SH-SY5Y (cell line): ENCODE measurements around the gene BAG3.

Source experiments
- GATA2 ChIP-seq: IDR thresholded peaks from 2 replicates; pipeline ENCODE4 v1.6.1; 2011; ENCODE audit warnings: mild to moderate bottlenecking, low read depth, low read length
- GATA3 ChIP-seq: IDR thresholded peaks from 2 replicates; pipeline ENCODE4 v1.6.1; 2011; ENCODE audit warnings: low read depth, mild to moderate bottlenecking, low read length, moderate library complexity

DNA sequence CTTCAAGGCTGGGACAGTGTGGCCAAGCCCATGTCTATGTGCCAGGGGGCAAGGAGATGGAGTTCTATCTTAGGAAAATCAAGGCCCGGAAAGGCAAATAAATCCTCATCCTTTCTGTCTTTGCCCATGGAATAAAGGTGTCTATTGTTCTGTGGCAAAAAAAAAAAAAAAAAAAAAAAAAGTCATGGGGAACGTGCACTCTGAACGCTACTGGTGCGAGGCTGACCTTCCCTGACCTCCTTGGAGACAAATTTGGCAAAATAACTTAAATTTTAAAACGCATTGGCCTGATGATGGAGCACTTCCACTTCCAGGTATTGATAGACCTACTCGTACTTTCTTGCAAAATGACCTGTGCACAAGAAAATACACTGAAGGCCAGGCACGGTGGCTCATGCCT, 12.2 kb upstream of the BAG3 start:
- TF ChIP-seq GATA2 (no peak), GATA3 (no peak)
